HepG2 (cell line): ENCODE results near the gene SLC18A2. TPM values are rescaled to one million over a fixed set of nuclear protein-coding genes. Genes with fewer than 3 reads are reported as not detected.

Experiments
- CEBPZ ChIP-seq: IDR thresholded peaks from 2 replicates; pipeline ENCODE4 v1.6.1; 2012; ENCODE audit warnings: low read length, improper control_type of control experiment
- SAP130 ChIP-seq: IDR thresholded peaks from 2 replicates; pipeline ENCODE4 v1.6.1; 2016; ENCODE audit warnings: low read depth
- SKIL ChIP-seq: sonication (generic); formaldehyde crosslinking; IDR thresholded peaks from 2 replicates; pipeline ENCODE4 v1.8.0; 2022; ENCODE audit warnings: missing genetic modification reagents, mild to moderate bottlenecking, moderate library complexity, borderline replicate concordance
- SMAD3 ChIP-seq: sonication (generic); formaldehyde crosslinking; IDR thresholded peaks from 2 replicates; pipeline ENCODE4 v1.4.0; 2020; ENCODE audit warnings: missing genetic modification reagents
- ZNF567 ChIP-seq: sonication (generic); formaldehyde crosslinking; IDR thresholded peaks from 2 replicates; pipeline ENCODE4 v1.8.1; 2023; ENCODE audit warnings: mild to moderate bottlenecking, missing genetic modification reagents, borderline replicate concordance
- polyA plus RNA-seq, 8 experiments: library from polyadenylated mRNA; depleted of rRNA in 3 of 8; stranded (reverse) in 7 of 8; unstranded in 1 of 8; fragments of >200 nt; fragmentation: Illumina TruSeq in 4 of 8; extraction: Trizol in 4 of 8; gene quantifications; 2 replicates each; pipeline versions ENCODE4 v1.2.1 to v1.2.3, GENCODE V29; 2011 to 2016; ENCODE audit warnings: low read depth in 4 of 8, missing spikeins in 1 of 8, mixed read lengths in 1 of 8; ENCODE audit not compliant: insufficient read depth in 1 of 8
- total RNA-seq, 5 experiments: library from RNA; depleted of rRNA; stranded (reverse); fragments of >200 nt; fragmentation: Illumina TruSeq; extraction: Trizol; gene quantifications; 2 replicates each; pipeline ENCODE4 v1.2.3, GENCODE V29; 2016; ENCODE audit warnings: low read depth in 1 of 5

The SLC18A2 gene
- total and polyA plus RNA-seq, 2 of the 13 experiments (the other 11 are each of a cell fraction or from before 2014, with no cell fraction given) = not detected

- no peak for TF ChIP-seq ZNF567 (CRISPR knock-in tag)
- TF ChIP-seq SKIL (CRISPR knock-in tag) = no peak
- TF ChIP-seq SAP130 (CRISPR knock-in tag) = no peak
- TF ChIP-seq SMAD3 (CRISPR knock-in tag) = no peak
- no peak for TF ChIP-seq CEBPZ
Observed at GRCh38 chr10:117222976-117223692, 17.8 kb upstream of the SLC18A2 start (continued).
